Dermis blood vessel endothelial cell (primary cell): ENCODE results near the gene STARD5. TPM values are rescaled to one million over a fixed set of nuclear protein-coding genes. Genes with fewer than 3 reads are reported as not detected.

Experiments used
- DNase-seq: peaks from one replicate; pipeline ENCODE4 v3.0.0; 2010
- total RNA-seq: library from RNA; depleted of rRNA; stranded (reverse); fragments of >200 nt; gene quantifications from 2 replicates; pipeline ENCODE4 v1.2.3, GENCODE V29; 2014

The STARD5 gene
- total RNA-seq, 1 donor from 2014 or later, result 2.6 TPM

DNA sequence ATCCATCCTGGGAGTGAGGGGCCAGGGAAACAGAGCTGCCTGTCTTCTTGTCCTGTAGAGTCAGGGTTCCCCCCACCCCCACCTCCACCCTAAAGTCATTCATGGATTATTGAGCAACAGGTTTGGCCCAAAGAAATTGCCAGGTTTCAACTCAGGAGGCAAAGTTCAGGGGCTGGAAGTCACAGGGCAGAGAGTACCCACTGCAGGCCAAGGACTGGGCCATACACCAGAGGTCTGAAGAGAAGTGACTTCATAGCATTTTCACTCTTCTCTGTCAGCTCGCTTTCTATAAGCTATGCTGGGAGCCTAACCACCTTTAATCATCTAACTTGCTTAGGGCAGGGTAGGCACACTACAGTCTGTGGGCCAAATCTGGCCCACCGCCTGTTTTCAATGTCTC, 50.1 kb downstream of the STARD5 start:
- DNase-seq, result no peak

- no peak for DNase-seq
Observed at GRCh38 chr15:81273200-81273599, 50.7 kb downstream of the STARD5 start.

DNA sequence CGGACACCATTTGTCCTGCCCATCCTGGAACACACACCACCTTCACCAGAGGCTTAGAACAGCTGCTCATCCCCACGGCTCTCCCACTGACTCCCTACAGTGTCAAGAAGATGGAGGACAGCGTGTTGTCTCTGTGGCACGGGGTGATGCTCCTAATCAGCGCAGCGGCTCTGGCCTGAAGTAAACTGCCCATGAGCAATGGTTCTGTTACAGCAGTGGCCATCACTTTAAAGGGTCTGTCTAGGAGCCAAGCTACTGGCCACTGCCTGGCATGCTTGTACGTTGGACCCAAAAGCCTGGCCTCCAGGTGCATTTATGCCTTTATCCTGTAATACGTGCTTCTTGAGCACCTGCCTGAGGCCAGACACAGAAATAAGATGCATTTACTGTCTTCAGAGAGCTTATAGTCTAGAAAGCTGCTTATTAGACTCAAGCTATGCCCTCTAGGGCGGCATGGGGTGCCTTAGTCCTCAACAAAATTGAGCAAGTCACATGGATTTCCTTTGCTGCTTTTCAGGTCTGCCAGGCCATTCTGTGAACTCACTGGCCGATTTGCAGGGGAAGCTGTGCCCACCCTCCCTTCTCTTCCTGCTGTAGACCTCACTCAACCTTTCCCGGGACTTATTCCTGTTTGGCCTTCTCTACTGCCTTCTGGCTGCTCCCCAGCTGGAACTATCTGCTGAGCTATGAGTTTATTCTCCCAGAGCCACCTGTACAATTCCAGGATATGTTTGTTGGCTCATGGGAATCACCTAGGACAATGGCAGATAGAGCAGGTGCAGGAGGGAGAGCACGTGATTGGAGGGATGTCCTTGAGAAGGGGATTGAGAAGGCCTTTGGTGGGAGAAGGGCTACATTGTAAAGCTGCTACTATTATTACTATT, 51.9 kb downstream of the STARD5 start:
- no peak for DNase-seq

- DNase-seq, result no peak
Observed at GRCh38 chr15:81270781-81271491, 53.0 kb downstream of the STARD5 start.

DNA sequence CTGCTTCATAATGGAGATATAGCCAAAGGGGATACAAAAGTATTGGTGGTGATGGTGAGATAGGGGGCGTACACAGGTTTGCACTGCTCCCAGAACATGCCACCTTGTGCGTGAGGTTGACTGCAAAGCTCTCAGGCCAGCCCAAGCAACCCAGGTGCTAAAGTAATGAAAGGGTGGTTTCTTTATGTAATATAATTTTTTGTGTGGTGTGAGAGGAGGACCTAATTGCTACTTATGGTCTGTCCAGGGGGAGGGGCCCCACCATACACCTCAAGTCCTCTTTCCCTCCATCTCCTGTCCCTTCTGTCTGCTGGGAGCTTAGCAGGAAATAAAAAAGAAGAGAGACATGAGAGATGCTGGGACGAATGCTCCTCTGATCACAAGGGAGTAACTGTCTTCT, 53.8 kb downstream of the STARD5 start:
- DNase-seq, result no peak

GRCh38 chr15:81268881-81269601, 54.9 kb downstream of the STARD5 start:
- DNase-seq, result no peak

DNA sequence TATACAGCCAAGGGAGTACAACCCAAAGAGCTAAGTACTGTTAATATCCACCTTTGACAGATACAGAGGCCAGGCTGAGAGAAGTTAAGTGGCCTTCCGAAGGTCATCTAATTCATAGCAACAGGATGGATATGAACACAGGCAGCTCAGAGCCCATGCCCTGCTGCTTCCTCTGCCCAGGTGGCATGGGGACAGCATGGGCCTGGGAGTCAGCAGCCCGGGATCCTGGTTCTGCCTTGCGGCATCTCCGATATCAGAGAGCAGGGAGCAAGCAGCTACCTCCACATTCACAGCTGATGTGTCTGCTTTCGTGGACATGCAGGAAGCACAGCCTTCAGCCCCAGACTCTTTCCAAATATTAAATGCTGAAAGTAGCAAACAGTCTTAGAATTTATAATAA, 55.6 kb downstream of the STARD5 start:
- DNase-seq, result no peak

GRCh38 chr15:81265944-81266775, 57.8 kb downstream of the STARD5 start:
- DNase-seq, result peak; percentile 89

GRCh38 chr15:81265256-81265943, 58.5 kb downstream of the STARD5 start:
- no peak for DNase-seq

DNA sequence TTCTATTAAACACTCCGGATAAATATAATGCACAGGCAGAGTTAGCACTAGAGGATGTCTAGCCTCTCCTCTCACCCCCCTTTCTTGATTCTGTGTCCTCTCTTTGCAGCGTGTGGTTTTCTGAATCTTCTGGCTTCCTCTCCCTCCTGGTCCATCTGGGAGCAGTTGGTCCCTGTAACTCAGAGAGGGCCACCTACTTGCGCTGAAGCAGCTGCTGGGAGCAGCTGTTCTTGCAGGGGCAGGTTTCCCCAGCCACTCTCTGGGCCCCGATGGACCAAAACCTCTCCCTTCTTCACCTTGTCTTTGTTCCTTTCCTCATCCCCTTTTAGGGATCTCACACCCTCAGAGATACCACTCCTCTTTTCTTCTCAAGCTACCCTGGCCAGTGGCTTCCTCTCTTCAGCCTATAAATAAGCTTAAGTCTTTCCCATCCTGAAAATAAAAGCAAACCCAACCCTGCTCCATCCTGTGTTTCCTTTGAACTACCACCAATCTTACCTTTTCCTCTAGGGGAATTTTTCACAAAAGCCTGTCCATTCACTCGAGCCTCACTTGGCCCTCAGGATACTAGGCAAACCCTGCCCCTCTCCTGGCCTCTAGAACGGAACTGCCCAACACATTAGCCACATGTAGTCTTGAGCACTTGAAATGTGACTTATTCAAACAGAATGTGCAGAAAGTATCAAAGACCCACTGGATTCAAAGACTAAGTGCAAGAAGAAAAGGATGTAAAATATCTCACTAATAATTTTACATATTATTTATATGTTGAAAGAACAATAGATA, 59.7 kb downstream of the STARD5 start:
- DNase-seq, result no peak

DNA sequence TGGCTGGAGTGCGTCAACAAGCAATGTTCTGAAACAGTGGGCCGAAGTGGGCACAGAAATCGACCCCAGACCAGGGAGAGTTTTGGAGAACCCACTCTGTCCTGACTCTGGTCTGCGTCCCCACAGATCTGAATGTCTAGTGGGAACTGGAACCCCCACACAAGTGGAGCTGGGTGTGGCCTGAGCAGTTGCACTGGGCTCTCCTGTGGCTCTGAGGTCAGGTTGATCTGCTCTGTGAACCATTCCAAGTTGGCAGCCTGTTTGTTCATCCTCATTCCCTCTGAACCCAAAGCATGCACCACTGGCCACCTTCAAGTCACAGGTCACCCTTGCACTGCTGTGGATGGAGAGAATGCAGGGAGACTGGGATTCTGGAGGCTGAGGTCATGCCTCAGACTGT, 60.5 kb downstream of the STARD5 start:
- DNase-seq, result no peak

DNA sequence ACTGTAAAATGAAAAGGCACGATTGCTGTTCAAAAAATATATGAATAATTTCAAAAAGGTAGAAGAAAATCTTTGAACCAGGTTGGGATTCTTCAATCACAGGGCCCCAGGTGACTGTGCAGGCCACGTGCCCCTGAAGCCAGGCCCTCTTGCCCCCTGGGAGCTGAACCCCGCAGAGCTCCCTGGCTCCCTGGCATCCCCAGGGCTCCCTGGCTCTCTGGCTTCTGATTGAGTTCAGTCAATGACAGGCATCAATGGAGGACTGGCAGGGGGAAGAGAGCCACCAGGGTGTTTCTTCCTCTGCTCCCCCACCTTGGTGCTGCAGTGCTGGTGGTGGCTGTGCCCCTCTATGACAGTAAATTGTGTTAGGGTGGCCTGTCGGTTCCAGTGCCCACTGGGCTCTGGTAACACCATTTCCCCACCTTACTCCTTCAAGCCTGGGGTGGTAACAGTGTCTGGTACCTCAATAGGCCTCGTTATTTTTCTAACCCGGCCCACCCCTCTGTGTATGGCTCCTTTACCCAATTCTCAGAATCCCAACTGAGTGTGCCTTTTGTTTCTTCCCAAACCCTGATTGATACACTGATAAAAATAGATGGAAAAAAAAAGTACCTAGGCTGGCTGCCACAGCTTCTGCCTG, 62.6 kb downstream of the STARD5 start:
- DNase-seq, result no peak

GRCh38 chr15:81259760-81260298, 64.1 kb downstream of the STARD5 start:
- no peak for DNase-seq

Other genes starting within 250 kb of the STARD5 start
- gene CFAP161, start 189.9 kb downstream of the STARD5 start, total RNA-seq, result 0.23 and 0.34 TPM in 2 replicates
- gene IL16, start 127.3 kb downstream of the STARD5 start, total RNA-seq, result 2.6 and 3.6 TPM in 2 replicates
- 0.05 TPM in 1 of 2 replicates, not detected in the other for gene TMC3, start 50.1 kb upstream of the STARD5 start, total RNA-seq